Caco-2 (cell line): ENCODE results near the gene LCLAT1. TPM values are rescaled to one million over a fixed set of nuclear protein-coding genes. Genes with fewer than 3 reads are reported as not detected.

ENCODE experiments used
- BruUV-seq: library from RNA; stranded (reverse); fragments of 400-500 nt; replicated peaks from 2 replicates; lab custom pipeline; 2021; lab: Mats Ljungman, UMichigan
- CTCF ChIA-PET: fragments of 300-600 bp; sonication (Branson Sonifier 250); formaldehyde crosslinking; loops from one replicate; lab custom pipeline; 2022; ENCODE audit warnings: antibody characterized with exemption; lab: Charles Lee
- POLR2A ChIA-PET: fragments of 300-600 bp; sonication (Branson Sonifier 250); formaldehyde crosslinking; loops from one replicate; lab custom pipeline; 2022; ENCODE audit warnings: antibody characterized with exemption; lab: Charles Lee
- DNase-seq, 2 experiments: peaks; one replicate each; pipeline versions ENCODE4 v3.0.0 to v3.0.0-alpha.2; 2020 to 2022
- H3K27me3 ChIP-seq: replicated peaks from 2 replicates; pipeline ENCODE4 v1.6.0; 2011; ENCODE audit warnings: low read length; ENCODE audit not compliant: control insufficient read depth, insufficient read depth
- H3K36me3 ChIP-seq: 2 replicates; pipeline ENCODE4 v1.5.1; 2011; ENCODE audit warnings: low read length; ENCODE audit not compliant: control insufficient read depth, insufficient read depth
- H3K4me1 ChIP-seq: fragments of 250-450 bp; sonication (Bioruptor Pico); 2 replicates; pipeline ENCODE4 v1.5.1; 2020; ENCODE audit warnings: mild to moderate bottlenecking
- H3K4me3 ChIP-seq: 2 replicates; pipeline ENCODE4 v1.5.1; 2011; ENCODE audit warnings: low read depth, mild to moderate bottlenecking, control low read depth, low read length
- H3K9me3 ChIP-seq: fragments of 250-450 bp; sonication (Bioruptor Pico); 2 replicates; pipeline ENCODE4 v1.5.1; 2020; ENCODE audit warnings: mild to moderate bottlenecking, moderate library complexity
- H3K27ac Mint-ChIP-seq: one replicate; pipeline ENCODE4 v1.8.0; 2022; ENCODE audit warnings: mixed read lengths; ENCODE audit not compliant: unreplicated experiment
- H3K27me3 Mint-ChIP-seq: one replicate; pipeline ENCODE4 v1.8.0; 2022; ENCODE audit warnings: mixed read lengths; ENCODE audit not compliant: insufficient read depth, unreplicated experiment
- H3K36me3 Mint-ChIP-seq: one replicate; pipeline ENCODE4 v1.8.0; 2022; ENCODE audit warnings: mild to moderate bottlenecking, mixed read lengths; ENCODE audit not compliant: insufficient read depth, unreplicated experiment
- H3K4me1 Mint-ChIP-seq: one replicate; pipeline ENCODE4 v1.8.0; 2022; ENCODE audit warnings: low read depth, mixed read lengths; ENCODE audit not compliant: unreplicated experiment
- H3K4me3 Mint-ChIP-seq: one replicate; pipeline ENCODE4 v1.8.0; 2022; ENCODE audit warnings: mild to moderate bottlenecking, moderate library complexity, mixed read lengths; ENCODE audit not compliant: unreplicated experiment
- H3K9me3 Mint-ChIP-seq: one replicate; pipeline ENCODE4 v1.8.0; 2022; ENCODE audit warnings: mixed read lengths; ENCODE audit not compliant: unreplicated experiment
- intact Hi-C: fragments of 100-400 bp; cut with micrococcal nuclease; formaldehyde crosslinking; loops from one replicate; pipeline ENCODE4 v1.10.0; 2022; ENCODE audit not compliant: unreplicated experiment
- total RNA-seq: library from RNA; stranded (reverse); gene quantifications from 2 replicates; pipeline ENCODE4 v1.2.3, GENCODE V29; 2022
- TF ChIP-seq, protein P1 (sequence below), 2 experiments: fragments of 200-600 bp in 1 of 2; IDR thresholded peaks; 1 replicate in 1 of 2; 2 replicates in 1 of 2; pipeline versions ENCODE4 v1.5.1 to v1.8.0; 2011 to 2022; ENCODE audit warnings: antibody characterized with exemption in 1 of 2, control low read depth in 1 of 2, inconsistent platforms in 1 of 2, low read depth in 1 of 2, low read length in 1 of 2, mild to moderate bottlenecking in 1 of 2, moderate library complexity in 1 of 2; ENCODE audit not compliant: insufficient read depth in 1 of 2, severe bottlenecking in 1 of 2, unreplicated experiment in 1 of 2

LCLAT1 gene
- total RNA-seq, 1 experiment from 2014 or later, result 52.2 TPM

DNA sequence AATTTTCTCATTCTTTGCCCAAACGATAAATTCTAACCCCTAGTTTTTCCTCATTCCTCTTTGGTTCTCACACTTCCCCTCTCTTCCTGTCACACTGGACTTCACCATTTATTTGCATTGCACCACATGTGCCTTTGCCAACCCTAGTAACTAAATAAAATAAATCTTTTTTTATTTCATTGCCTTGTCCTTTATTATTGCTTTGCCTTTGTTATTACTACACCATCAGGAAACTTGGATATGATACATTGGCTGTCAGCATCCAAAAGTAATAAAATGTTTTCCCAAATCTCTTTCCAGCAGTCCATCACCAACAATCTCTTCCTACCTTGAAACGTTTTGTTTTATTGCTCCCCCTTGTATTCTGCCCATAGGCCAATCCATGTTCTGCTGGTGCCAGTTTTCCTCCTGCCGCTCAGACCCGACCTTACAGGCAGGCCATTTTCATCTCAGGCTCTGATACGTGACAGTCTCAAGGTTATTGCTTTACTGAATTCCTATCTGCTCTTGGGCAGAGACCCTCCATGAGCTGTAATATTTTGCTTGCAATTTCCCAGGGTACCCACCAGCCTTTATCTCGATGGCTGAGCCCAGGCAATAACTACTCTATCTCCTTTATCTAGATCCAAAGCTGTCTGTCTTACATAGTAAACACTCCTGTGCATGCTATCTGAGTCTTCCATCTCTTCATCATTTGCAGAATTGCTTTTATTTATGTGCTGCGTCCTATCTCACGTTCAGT, 19.3 kb upstream of the LCLAT1 start:
- Mint-ChIP-seq H3K36me3 (no peaks in the 10 kb centered on the region), H3K4me3 (no peak overlapping the region), H3K9me3 (peaks cover 7% of the 10 kb centered on the region), H3K4me1 (peaks cover 15% of the 10 kb centered on the region), H3K27me3 (no peaks in the 10 kb centered on the region), H3K27ac (no peak overlapping the region)
- Histone ChIP-seq H3K4me1 (peaks cover 12% of the 10 kb centered on the region), H3K4me3 (no peak overlapping the region), H3K9me3 (no peaks in the 10 kb centered on the region), H3K36me3 (no peaks in the 10 kb centered on the region), H3K27me3 (no peaks in the 10 kb centered on the region)
- intact Hi-C loops, result no loop called here
- DNase-seq, result no peak
- CTCF ChIA-PET, result interaction anchor here (1.6 kb wide), 1 partner anchor 284 kb away, joined by 4 read pairs; no protein-coding TSS in a partner anchor
- TF ChIP-seq, protein P1, sequence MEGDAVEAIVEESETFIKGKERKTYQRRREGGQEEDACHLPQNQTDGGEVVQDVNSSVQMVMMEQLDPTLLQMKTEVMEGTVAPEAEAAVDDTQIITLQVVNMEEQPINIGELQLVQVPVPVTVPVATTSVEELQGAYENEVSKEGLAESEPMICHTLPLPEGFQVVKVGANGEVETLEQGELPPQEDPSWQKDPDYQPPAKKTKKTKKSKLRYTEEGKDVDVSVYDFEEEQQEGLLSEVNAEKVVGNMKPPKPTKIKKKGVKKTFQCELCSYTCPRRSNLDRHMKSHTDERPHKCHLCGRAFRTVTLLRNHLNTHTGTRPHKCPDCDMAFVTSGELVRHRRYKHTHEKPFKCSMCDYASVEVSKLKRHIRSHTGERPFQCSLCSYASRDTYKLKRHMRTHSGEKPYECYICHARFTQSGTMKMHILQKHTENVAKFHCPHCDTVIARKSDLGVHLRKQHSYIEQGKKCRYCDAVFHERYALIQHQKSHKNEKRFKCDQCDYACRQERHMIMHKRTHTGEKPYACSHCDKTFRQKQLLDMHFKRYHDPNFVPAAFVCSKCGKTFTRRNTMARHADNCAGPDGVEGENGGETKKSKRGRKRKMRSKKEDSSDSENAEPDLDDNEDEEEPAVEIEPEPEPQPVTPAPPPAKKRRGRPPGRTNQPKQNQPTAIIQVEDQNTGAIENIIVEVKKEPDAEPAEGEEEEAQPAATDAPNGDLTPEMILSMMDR (IDR thresholded peaks at IDR 0.05; ENCODE audit: insufficient read depth in 1 of 2, low read depth in 1 of 2, low read length in 1 of 2, severe bottlenecking in 1 of 2, unreplicated experiment in 1 of 2), result no peak
- no TSS peak for BruUV-seq
- POLR2A ChIA-PET, result no interaction called here

DNA sequence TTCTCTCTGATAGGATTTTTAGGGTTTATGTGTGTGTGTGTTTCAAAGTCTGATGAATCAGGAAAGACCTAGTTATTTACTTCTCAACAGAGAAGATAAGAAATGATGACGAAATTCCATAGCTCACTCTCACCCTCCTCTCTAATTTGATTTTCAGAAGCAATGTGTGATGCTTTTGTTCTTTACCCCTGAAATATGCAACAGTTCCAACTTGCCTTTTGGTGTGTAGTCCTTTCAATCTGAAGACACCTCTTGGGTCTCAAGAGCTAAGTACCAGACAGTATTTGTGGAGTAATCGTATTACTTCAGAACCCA, 18.7 kb upstream of the LCLAT1 start:
- no peak overlapping the region for H3K27ac Mint-ChIP-seq
- POLR2A ChIA-PET, result interaction anchor here (0.7 kb wide), 1 partner anchor 95 kb away, joined by 4 read pairs; no protein-coding TSS in a partner anchor
- BruUV-seq, result no TSS peak

DNA sequence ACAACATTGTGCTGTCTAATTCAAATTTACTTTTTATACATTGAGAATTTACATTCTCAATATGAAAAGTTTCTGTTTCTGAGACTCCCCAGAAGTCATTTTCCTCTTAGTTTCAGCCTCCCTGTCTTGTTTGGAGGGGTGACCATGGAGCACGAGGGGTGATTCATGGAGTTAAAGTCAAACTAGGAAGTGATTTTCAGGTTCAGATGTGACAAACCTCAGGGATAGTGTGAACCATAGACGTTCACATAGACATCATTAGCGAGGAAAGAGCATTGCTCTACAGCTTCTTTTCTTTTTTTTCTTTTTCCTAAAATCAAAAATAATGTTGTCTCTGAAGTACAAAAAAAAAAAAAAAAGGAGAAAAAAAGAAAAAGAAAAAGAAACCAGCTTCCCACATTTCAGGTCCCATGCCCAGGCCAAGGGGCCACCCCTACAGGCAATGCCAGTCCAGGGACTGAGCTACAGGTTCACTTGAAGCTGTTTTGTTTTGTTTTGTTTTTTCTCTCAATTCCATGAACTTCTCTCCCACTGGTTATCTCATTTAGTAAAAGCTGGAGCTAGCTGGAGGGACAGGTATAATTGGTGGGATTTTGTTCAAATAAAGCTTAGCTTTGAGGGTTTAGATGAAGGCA, 18.1 kb upstream of the LCLAT1 start:
- H3K9me3 Mint-ChIP-seq, result peaks cover 7% of the 10 kb centered on the region
- H3K27me3 Mint-ChIP-seq, result no peaks in the 10 kb centered on the region
- BruUV-seq, result no TSS peak
- ChIA-PET POLR2A (interaction anchor here (0.7 kb wide), 1 partner anchor 94 kb away, joined by 4 read pairs; no protein-coding TSS in a partner anchor), CTCF (interaction anchor here (0.6 to 1.6 kb wide), 2 partner anchors 282 to 298 kb away, joined by 3 to 4 read pairs; no protein-coding TSS in a partner anchor)
- no peaks in the 10 kb centered on the region for H3K27me3 ChIP-seq
- no peak for DNase-seq
- H3K36me3 Mint-ChIP-seq, result no peaks in the 10 kb centered on the region
- TF ChIP-seq, protein P1 (IDR thresholded peaks at IDR 0.05; ENCODE audit: insufficient read depth in 1 of 2, low read depth in 1 of 2, low read length in 1 of 2, severe bottlenecking in 1 of 2, unreplicated experiment in 1 of 2), result no peak
- peaks cover 18% of the 10 kb centered on the region for H3K4me1 ChIP-seq
- intact Hi-C loops, result no loop called here
- peaks cover 23% of the 10 kb centered on the region for H3K4me1 Mint-ChIP-seq
- H3K4me3 ChIP-seq, result no peak overlapping the region
- no peak overlapping the region for H3K27ac Mint-ChIP-seq
- no peaks in the 10 kb centered on the region for H3K9me3 ChIP-seq
- no peaks in the 10 kb centered on the region for H3K36me3 ChIP-seq
- H3K4me3 Mint-ChIP-seq, result no peak overlapping the region

More for the DNA sequence above, 18.7 kb upstream of the LCLAT1 start:
- H3K9me3 Mint-ChIP-seq, result peaks cover 7% of the 10 kb centered on the region
- peaks cover 12% of the 10 kb centered on the region for H3K4me1 ChIP-seq
- no peaks in the 10 kb centered on the region for H3K36me3 Mint-ChIP-seq
- CTCF ChIA-PET, result interaction anchor here (1.6 kb wide), 1 partner anchor 283 kb away, joined by 4 read pairs; no protein-coding TSS in a partner anchor
- no peak overlapping the region for H3K4me3 ChIP-seq
- H3K9me3 ChIP-seq, result no peaks in the 10 kb centered on the region
- no peaks in the 10 kb centered on the region for H3K36me3 ChIP-seq
- no peaks in the 10 kb centered on the region for H3K27me3 ChIP-seq
- H3K27me3 Mint-ChIP-seq, result no peaks in the 10 kb centered on the region
- no peak for DNase-seq
- H3K4me1 Mint-ChIP-seq, result peaks cover 18% of the 10 kb centered on the region
- intact Hi-C loops, result no loop called here
- TF ChIP-seq, protein P1 (IDR thresholded peaks at IDR 0.05; ENCODE audit: insufficient read depth in 1 of 2, low read depth in 1 of 2, low read length in 1 of 2, severe bottlenecking in 1 of 2, unreplicated experiment in 1 of 2), result no peak
- H3K4me3 Mint-ChIP-seq, result no peak overlapping the region
